NCI-H2029 treated with DMSO at 0.1 percent for 48 hours (cell line): ENCODE measurements around the gene BRMS1.
"Not testable (repeated sequence)": the region's sequence is repeated elsewhere in the genome, so short reads cannot be mapped to it uniquely, and the experiment has no call there.

Experiments
- DNase-seq: peaks from one replicate; lab custom pipeline; 2025; lab: John Stamatoyannopoulos, UW

BRMS1 gene

DNA sequence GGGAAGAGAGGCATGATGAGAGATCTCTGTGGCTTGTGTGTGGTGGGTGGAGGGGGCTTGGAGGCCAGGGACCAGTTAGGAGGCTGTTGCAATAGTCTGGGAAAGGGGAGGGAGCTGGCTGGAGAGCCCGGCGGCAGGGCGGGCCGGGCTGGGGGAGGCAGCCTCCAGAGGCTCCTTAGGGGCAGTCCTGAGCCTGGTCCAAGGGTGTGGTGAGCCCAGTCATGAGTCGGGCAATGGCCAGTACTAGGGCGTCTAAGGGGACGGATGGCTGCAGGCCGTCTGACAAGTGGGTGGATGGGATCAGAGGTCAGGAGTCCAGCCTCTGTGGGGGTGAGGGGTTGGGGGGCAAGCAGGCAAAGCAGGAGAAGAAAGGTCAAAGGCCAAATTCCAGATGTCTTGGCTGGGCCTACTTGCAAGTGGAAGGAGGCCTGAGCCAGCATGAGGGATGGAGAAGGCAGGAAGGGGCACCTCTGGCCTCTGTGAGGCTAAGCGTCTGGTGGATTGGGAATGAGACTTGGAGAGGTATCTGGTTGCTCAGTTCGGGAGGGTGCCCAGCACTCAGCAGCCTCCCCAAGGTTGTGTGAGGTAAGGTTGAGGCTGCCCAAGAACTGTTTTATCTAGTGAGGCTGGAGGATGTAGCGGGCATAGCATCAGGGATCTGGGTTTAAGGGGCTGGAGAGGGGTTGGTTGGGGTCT is 22.0 kb downstream of the BRMS1 start:
- DNase-seq: no peak

GRCh38 chr11:66321606-66322005 is 23.3 kb downstream of the BRMS1 start:
- DNase-seq: no peak

DNA sequence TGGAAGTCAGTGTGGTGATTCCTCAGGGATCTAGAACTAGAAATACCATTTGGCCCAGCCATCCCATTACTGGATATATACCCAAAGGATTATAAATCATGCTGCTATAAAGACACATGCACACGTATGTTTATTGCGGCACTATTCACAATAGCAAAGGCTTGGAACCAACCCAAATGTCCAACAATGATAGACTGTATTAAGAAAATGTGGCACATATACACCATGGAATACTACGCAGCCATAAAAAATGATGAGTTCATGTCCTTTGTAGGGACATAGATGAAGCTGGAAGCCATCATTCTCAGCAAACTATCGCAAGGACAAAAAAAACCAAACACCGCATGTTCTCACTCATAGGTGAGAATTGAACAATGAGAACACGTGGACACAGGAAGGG is 24.2 kb downstream of the BRMS1 start:
- not testable (repeated sequence) for DNase-seq

DNA sequence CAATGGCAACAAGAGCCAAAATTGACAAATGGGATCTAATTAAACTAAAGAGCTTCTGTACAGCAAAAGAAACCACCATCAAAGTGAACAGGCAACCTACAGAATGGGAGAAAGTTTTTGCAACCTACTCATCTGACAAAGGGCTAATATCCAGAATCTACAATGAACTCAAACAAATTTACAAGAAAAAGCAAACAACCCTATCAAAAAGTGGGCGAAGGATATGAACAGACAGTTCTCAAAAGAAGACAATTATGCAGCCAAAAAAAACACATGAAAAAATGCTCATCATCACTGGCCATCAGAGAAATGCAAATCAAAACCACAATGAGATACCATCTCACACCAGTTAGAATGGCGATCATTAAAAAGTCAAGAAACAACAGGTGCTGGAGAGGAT is 24.6 kb downstream of the BRMS1 start:
- not testable (repeated sequence) for DNase-seq

DNA sequence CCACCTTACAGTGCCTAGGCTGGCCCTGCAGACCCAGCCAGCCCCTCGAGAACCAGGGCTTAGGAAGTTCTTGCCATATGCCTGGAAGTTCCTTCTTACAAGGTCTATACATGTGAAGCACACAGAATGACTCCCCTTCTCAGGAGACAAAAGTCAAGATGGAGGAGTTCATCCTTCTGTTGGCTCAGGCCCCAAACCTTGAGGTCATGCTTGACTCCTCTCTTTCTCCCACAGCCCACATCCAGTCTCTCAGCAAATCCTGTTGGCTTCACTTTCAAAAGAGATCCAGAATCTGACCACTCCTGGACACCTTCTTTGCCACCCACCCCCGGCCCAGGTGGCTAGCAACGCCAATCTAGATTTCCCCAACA is 26.3 kb downstream of the BRMS1 start:
- DNase-seq: no peak

- DNase-seq: no peak
Observed at GRCh38 chr11:66317723-66318599, 26.9 kb downstream of the BRMS1 start.

DNA sequence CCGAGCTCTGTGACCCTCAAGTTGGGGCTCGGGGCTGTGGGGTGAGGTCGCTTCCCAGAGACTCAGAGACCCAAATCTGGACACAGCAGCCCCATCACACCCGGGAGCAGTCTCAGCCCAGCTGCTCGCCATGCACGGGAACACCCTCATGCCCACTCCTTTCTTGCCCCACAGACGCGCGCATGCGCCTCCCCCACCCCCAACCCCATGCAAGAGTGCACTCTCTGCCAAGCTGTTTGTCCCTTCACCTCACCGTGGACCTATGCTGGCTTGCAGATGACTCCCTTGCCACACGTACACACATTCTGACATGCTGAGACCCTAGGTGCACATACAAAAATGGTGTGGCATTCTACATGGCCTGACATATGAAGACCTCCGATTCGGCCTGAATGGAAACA is 27.6 kb downstream of the BRMS1 start:
- no peak for DNase-seq

- DNase-seq: no peak
Observed at GRCh38 chr11:66316849-66317251, 28.1 kb downstream of the BRMS1 start, which contains the start of gene CD248. Gene CD248, minus strand, starts transcription at chr11:66317044. Its CDS starts 17 bp downstream, at chr11:66317027.

DNA sequence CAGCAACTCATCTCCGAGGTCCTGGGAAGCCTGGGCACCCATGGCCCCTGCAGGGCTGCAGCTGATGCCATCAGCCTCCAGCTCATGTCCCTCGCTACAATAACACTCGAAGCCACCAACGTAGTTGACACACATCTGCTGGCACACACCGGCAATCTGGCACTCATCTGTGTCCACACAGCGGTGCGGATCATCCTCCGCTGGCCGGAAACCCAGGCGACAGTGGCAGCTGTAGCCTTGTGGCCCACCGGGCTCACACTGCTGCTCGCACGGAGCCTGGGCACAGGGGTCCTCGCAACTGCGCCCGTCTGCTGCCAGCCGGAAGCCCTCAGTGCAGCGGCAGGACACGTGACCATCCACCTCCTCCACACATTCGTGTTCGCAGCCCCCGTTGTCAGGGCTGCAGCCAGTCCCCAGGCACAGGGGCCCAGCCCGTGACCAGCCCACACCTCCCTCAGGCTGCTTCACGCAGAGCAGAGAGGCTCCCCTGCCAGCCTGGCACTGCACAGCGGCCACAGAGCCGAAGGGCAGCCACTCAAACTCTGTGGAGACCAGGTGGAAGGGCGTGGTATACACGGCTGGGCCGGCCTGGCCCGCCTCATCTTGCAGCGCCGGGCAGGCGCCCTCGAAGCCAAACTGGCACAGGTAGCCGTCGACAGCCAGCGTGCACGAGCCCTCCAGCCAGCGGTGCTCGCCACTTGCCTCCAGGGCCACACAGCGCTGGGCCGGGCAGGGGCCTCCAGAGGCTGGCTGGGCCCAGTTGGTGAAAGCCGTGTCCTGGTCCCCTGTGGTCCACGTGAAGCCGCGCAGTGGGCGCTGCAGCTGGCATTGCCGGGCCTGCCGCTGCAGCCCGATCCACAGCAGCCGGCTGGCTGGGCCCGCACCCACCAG is 28.7 kb downstream of the BRMS1 start:
- peak; percentile 24 for DNase-seq

DNA sequence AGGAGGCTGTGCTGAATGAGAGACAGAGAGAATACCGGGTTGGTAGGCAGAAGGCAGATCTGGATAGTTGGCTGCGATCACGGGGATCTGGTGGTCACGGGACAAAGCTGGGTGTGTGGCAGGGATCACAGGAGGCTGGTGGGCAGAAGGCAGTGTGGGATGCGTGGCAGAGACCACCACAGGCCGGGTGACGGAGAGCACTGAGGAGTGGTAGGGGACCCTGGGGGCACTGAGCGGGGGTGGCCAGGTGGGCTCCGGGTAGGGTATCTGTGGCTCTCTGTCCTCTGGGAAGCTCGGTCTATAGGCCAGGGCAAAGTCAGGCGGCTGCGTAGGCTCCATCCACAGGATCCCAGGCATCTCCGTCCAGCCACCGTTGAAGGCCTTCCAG is 29.4 kb downstream of the BRMS1 start:
- DNase-seq: no peak

- DNase-seq: no peak
Observed at GRCh38 chr11:66314561-66315497, 30.1 kb downstream of the BRMS1 start.

DNA sequence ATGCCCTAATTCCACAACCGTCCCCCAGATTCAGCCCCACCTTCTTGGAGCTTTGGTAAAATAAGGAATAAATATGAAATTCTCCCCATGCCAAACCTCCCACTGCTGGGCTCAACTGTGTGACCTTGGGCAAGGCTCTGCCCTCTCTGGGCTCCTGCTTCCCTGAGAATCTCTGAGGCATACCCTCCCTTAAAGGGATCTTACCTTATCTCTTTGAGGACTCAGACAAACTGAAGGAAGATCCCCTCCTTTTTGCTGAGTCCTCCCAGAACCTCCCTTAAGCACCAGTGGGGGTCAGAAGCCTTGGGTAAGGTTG is 30.8 kb downstream of the BRMS1 start:
- no peak for DNase-seq

DNA sequence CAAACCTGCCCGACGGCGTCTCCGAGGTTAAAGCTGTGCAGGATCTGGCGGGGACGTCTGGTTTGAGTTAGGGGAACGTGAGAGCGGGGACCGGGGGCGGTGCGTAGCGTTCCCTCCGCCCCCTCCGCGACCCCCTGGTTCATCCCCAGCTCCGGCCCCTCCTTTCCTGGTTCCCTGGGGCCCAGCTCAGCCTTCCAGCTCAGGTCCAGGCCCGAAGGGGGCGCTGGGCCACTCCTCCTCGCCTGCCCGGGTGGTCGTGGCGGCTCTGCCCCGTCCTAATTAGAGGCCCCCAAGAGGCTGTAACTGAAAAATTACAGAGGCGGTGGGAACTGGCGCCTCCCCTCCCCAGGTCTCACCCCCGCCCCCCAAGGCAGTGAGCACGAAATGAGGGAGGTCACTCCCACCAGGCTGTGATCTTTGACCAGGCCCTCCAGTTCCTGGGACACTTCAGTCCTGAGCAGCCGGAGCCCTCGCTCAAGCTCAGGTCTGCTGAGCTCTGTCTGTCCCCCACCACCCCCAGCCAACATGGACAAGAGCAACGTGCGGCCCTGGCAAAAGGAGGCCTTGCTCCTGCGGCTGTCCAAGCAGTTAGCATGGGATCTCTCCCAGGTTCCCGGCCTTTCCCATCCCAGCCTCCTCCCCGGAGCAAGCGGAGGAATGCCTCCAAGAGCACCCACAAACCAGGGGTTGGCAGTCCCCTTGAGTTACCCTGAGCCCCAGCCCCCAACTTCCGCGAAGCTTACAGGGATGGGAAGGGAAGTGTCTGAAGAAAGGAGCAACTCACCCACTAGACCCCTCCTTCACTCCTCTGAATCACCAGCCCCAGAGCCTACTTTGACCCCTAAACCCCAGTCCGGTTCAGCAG is 31.4 kb downstream of the BRMS1 start:
- no peak for DNase-seq

GRCh38 chr11:66312549-66313320 is 32.2 kb downstream of the BRMS1 start:
- DNase-seq: peak; percentile 77

DNA sequence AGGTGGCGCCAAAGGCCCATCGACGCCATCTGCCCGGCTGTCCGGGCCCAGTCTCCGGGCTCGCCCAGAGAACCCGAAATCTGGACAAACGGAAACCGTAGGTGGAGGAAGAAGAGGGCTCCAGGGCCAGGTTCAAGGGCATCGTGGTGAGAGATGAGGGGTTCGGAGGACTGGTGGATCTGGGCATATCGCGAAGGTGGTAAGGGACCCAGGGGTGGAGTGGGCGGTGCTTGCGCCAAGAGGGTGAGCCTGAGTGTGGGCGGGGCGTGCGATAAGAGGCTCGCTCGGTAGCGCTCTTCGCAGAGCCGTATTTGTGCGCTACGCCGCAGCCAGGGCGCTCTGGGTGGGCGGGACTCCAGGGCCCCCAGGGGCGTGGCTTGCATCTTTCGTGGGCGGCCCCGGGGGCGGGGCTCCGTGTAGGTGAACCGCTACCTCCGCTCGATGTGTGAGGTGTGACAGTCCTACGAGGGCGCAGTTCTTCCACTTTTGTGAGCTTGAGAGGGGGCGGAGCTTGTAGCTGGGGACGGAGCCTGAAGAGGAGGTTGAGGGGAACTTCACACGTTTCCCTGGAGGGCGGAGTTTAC is 32.8 kb downstream of the BRMS1 start:
- peak; percentile 77 for DNase-seq

DNA sequence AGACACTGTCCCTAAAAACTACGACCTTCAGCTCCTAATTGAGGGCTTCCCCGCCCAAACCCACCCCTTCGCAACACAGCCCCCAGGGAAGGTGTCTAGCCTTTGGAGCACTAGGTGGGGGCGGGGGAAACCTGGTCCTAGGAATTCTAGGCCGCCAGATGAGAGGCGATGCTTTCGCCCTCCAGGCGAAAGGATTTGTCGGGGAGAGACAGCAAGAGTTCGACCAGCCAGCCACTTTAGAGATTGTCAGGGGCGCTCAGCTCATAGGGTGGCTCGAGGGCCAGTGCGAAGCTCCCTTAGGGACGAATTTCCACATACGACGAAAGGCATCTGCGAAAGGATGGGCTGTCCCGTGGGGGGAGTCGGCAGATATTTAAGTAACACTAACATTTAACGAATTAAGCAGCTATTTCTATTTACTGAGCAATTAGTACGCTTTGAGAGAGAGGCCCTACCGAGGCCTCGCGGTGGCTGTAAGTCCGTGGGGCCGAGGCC is 33.4 kb downstream of the BRMS1 start:
- no peak for DNase-seq

- not testable (repeated sequence) for DNase-seq
Observed at GRCh38 chr11:66310803-66311440, 34.0 kb downstream of the BRMS1 start.

DNA sequence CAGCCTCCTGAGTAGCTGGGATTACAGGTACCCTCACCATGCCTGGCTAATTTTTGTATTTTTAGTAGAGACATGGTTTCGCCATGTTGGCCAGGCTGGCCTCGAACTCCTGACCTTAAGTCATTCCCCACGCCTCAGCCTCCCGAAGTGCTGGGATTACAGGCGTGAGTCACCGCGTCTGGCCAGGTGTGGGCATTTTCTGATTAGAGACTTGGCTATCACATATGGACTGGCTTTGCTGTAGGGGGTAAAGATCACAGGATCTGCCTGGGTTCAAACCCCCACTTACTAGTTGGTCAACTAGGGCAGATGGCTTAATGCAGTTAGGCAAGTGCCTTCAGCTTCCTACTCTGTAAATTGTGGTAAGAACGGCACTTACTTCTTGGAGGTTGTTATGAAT is 34.6 kb downstream of the BRMS1 start:
- DNase-seq: no peak

DNA sequence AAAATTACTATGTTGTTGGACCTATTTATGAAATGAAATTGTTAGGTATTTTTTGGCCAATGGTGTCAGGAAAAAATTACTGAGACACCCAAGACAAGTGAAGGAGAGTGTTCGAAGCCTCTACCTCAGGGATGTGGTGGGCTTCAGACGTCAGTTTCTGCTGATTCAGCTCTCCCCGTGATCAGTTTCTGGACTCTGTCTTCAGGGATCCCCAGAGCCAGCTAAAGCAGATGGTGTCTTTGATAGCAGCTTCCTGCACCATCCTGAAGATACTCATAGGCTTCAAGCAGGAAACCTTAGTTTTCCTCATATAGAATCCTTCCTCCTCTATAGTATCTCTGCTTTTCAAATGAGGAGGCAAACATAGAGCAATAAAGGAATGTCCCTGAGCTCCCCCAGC is 35.4 kb downstream of the BRMS1 start:
- DNase-seq: no peak
